ENCODE measurements around the gene UNC13B.
"Not testable (repeated sequence)": the region's sequence is repeated elsewhere in the genome, so short reads cannot be mapped to it uniquely, and the experiment has no call there.

The UNC13B gene

DNA sequence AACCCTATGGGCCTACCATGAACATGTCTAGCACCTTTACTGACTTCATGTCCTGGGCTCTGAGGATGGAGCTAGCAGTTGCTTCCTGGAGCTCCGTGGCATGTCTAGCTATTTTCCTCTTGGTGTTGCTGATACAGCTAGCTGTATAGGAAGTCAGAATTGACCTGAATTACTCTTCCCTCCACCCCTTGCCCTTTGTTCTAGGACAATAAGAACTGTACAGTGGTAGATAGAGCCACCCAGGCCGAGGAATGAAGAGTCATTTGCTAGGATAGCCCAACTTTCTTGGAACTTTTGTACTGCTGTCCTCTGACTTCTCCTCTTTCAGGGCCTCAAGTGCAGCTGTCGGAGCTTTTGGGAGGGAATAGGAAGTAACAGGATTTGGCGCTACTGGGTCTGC is 218.2 kb downstream of the UNC13B start:
- DNase-seq (ENCODE audit: low read depth) = no peak

GRCh38 chr9:35380619-35381018 is 218.8 kb downstream of the UNC13B start:
- DNase-seq (ENCODE audit: low read depth) = no peak

GRCh38 chr9:35385042-35385441 is 223.2 kb downstream of the UNC13B start:
- DNase-seq (ENCODE audit: low read depth) = peak; percentile 64

GRCh38 chr9:35395076-35395705 is 233.4 kb downstream of the UNC13B start:
- DNase-seq (ENCODE audit: low read depth) = no peak

DNA sequence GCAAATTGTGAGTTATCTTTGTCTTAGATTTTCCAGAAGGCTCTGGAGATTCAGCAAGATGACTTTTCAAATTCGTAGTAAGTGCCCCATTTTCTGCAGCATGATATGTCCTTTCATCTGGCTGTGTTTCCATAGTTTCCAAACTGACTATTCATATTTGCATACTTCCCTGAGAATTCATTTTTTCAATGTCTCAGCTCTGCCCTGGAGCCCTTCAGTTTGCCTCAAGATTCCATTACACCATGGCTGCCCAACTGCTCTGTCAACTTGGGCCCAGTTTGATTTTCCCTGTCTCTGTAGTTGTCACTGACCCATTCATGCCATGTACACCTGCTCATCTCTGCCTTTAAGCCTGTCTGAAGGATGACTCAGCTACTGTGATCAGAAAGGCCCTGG is 233.9 kb downstream of the UNC13B start:
- no peak for DNase-seq (ENCODE audit: low read depth)

DNA sequence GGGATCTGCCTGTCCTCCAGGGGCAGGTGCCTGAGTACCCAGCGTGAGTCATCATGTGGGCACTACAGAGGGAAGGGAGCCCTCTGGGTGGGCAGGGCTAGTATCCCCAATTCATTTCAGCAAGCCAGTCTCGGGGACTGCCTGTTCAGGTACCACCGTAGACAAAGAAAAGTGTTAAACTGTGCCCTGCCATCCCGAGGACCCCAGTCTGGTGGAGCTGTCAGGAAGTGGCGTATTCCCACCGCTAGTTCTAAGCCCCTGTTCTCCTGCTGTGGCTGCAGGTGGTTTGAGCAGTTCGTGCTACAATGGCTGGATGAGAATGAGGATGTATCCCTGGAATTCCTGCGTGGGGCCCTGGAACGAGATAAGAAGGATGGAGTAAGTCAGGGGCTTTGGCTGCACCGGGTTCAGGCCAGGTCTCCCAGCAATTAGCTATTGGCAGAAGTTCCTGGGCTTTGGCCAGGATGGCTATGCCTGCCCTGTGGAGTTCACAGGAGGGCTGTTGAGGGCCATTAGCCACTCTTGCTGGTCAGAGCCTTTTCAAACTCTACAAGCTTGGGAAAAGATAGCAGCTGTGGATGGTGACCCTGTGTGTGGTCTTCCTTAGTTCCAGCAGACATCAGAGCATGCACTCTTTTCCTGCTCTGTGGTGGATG is 234.9 kb downstream of the UNC13B start:
- DNase-seq (ENCODE audit: low read depth) = no peak

GRCh38 chr9:35397216-35397698 is 235.4 kb downstream of the UNC13B start:
- DNase-seq (ENCODE audit: low read depth) = no peak

DNA sequence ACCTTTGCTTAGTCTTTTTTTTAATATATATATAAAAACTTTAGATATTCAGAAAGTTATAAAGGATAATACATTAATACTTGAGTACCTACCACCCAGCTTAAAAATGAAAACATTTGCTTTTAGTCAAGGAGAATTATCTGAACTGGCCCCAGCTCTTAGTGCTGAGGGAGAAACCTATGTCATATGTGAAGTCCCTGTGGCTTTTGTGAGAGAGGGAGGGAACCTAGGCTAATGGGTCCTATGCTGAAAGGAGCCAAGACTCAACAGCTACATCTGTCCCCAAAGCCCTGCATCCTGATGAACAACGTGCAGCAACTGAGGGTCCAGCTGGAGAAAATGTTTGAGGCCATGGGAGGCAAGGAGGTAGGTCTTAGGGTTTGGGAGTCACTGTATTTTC is 236.1 kb downstream of the UNC13B start:
- DNase-seq (ENCODE audit: low read depth) = no peak

DNA sequence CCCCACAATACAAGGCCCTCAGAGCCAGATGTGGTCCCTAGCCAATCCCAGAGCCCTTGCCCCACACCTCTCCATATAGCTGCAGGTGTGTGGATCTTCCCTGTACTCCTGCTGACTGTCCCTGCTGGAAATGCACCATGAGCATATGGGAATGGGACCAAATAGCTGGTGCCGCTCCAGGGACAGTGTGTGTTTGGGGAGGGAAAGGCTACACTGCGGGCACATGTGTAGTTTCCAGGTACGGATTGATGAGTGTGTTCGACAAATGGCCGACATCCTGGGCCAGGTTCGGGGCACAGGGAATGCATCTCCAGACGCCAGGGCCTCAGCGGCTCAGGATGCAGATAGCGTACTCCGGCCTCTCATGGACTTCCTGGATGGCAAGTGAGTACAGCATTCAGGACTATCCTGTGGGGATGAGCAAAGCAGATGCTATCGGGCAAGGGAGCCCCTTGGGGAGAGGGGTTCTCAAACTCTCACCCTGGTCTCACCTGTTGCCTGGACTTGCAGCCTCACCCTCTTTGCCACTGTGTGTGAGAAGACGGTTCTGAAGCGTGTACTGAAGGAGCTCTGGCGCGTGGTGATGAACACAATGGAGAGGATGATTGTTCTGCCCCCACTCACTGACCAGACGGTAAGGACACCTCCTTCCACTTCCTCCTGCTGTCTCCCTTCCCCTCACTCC is 237.0 kb downstream of the UNC13B start:
- DNase-seq (ENCODE audit: low read depth) = no peak

GRCh38 chr9:35404865-35405264 is 243.1 kb downstream of the UNC13B start:
- DNase-seq (ENCODE audit: low read depth) = no peak

GRCh38 chr9:35406183-35406959 is 244.6 kb downstream of the UNC13B start:
- no peak for DNase-seq (ENCODE audit: low read depth)

DNA sequence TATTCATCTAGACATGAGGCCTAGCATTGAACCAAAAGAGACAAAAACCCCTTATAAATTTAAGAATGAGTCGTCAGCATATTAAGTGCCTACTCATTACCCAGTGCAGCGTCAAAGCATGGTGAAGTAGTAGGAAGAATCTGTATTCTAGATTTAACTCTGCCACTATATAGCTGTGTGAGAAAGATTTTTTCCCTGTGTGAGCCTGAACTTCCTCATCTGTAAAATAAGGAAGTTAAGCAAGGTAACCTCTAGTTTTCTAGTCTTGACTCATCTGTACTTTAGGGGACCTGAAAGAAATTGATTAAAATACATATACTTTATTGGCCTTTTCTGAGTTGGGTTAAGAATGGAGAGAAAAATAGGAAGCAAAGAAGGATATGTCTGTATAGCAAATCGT is 246.0 kb downstream of the UNC13B start:
- no peak for DNase-seq (ENCODE audit: low read depth)

- not testable (repeated sequence) for DNase-seq (ENCODE audit: low read depth)
Measured at GRCh38 chr9:35409434-35409833, 247.6 kb downstream of the UNC13B start.

- DNase-seq (ENCODE audit: low read depth) = no peak
Measured at GRCh38 chr9:35414889-35415288, 253.1 kb downstream of the UNC13B start.

GRCh38 chr9:35415402-35416097 is 253.7 kb downstream of the UNC13B start:
- DNase-seq (ENCODE audit: low read depth) = no peak

DNA sequence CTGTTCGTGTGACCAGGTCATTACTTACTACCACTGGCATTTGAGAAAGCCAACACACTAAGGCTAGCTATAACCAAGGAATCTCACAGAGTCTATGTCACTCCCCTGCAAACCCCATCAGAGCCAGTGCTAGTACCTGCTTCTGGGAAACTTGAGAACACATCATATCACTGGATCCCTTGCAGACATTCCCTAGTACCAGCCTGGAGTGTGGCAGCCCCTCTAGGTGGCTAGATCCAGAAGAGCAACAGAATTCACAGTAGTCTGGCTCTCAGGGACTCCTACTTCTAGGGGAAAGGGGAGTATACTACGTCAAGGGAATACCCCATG is 254.3 kb downstream of the UNC13B start:
- DNase-seq (ENCODE audit: low read depth) = no peak

- DNase-seq (ENCODE audit: low read depth) = no peak
Measured at GRCh38 chr9:35422346-35422745, 260.5 kb downstream of the UNC13B start.

- DNase-seq (ENCODE audit: low read depth) = no peak
Measured at GRCh38 chr9:35422753-35423152, 260.9 kb downstream of the UNC13B start.

DNA sequence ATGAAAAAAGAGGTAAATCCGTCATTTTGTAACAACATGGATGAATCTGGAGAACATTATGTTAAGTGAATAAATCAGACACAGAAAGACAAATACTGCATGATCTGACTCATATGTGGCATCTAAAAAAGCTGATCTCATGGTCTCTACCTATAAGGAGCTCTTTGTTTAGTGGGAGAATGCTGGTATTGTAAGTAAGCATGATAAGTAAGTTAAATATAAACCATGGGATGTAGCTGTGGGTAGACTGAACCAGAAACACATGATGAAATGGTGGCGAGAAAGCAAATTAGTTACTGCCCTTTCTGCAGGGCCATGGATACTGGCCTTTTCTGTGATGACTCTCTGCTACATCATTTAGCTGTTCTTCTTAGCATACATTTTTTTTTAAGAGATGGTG is 261.7 kb downstream of the UNC13B start:
- DNase-seq (ENCODE audit: low read depth) = no peak

DNA sequence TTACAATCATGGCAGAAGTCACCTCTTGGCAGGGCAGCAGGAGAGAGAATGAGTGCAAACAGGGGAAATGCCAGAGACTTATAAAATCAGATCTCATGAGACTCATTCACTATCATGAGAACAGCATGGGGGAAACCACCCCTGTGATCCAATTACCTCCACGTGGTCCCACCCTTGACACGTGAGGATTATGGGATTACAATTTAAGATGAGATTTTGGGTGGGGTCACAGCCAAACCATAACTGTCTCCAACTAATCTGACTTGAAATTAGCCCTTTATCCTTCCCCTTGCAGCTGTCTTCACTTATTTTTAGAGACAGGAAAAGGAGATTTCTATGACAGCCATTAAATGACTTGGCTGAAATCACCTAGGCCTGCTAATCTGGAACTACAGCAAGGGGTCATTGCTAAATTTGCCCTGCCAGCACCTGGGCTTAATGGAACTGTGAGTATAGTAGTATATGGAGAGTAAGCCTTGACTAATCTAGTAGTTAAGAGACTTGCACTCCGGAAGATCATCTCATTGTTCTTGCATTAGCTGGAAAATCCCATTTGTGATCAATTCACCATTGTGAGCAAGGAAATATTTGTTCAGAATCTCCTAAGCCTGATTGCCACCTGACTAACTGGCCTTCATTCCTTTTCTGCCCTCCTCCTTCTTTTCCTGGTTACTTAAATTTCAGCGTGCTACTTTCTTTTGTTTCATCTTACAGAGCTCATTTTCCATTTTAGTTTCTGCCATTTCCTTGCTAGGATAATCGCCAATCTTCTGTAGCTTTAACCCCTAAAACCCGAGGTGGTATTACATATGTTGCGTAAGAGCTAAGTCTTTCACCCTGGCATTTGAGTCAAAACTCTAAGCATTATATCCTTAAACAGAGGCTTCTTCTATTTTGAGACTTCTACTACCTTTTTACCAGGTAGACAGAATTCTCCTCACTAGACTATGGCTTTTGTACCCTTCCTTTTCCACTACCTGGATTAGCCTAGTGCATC is 262.8 kb downstream of the UNC13B start:
- no peak for DNase-seq (ENCODE audit: low read depth)

- DNase-seq (ENCODE audit: low read depth) = no peak
Measured at GRCh38 chr9:35426627-35427026, 264.8 kb downstream of the UNC13B start.
